ENCODE measurements around the gene NME7.

Gene NME7

DNA sequence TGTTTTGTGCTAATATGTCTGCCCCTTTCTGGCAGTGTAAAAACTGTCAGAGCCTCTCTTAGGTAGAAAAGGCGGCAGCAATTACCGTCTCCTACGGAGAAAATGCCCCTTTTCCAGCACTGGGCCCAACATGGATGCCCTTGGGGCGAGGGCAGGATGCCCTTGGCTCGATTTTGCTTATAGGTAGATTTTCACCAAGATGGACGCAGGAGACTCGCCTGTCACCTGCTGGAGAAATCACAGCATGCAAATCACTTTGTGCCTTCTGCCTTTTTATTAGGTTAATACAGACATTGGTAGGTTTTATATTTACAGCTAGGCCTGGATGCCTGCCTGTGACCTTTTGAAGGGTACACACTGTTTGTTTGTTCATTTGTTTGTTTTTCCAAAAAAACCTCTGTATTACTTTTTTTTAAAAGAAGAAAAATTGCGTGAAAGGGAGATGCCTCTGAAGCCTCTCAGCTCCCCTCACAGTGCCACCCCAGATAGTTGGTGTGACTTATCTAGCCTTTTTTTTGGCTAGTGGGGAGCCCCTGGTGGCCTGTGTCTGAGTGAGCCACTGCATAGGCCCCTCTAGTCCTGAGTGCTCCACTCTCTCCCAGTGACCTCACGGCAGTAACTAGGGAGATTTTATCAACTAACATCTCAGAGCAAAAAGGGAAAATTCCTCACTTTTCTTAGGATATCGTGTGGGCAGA lies 258.6 kb downstream of the NME7 start:
- Histone ChIP-seq H3K4me3 (ENCODE audit: low read depth, low read length) (peak overlapping the region; percentile 100), H3K36me3 (peaks cover 51% of the 10 kb centered on the region), H3K9me3 (no peaks in the 10 kb centered on the region), H3K27me3 (no peaks in the 10 kb centered on the region), H3K4me1 (peaks cover 13% of the 10 kb centered on the region)
- TF ChIP-seq, protein P1, sequence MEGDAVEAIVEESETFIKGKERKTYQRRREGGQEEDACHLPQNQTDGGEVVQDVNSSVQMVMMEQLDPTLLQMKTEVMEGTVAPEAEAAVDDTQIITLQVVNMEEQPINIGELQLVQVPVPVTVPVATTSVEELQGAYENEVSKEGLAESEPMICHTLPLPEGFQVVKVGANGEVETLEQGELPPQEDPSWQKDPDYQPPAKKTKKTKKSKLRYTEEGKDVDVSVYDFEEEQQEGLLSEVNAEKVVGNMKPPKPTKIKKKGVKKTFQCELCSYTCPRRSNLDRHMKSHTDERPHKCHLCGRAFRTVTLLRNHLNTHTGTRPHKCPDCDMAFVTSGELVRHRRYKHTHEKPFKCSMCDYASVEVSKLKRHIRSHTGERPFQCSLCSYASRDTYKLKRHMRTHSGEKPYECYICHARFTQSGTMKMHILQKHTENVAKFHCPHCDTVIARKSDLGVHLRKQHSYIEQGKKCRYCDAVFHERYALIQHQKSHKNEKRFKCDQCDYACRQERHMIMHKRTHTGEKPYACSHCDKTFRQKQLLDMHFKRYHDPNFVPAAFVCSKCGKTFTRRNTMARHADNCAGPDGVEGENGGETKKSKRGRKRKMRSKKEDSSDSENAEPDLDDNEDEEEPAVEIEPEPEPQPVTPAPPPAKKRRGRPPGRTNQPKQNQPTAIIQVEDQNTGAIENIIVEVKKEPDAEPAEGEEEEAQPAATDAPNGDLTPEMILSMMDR (IDR thresholded peaks at IDR 0.05; ENCODE audit: low read depth, low read length) = peak; percentile 65
- DNase-seq = peak; percentile 69

DNA sequence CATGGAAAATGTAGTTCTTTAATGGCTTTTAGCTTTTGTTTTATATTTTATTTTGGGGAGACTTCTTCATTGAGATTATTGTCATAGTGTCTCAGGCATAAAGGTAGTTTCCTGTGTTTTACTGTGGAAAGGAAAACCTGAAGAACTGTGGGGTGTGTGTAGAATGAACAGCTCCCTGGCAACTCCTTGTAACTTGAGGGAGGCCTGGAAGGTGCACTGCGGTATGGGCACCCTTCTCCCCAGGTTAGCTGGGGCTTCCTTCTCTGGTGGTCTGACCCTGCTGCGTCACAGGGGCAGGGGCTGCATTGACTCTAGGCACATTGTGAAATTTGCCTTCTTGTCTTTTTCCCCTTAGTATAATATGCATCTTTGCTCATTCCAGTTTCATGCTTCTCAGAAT lies 259.4 kb downstream of the NME7 start:
- Histone ChIP-seq H3K4me3 (ENCODE audit: low read depth, low read length) (peak overlapping the region; percentile 100), H3K4me1 (peaks cover 18% of the 10 kb centered on the region)
- no peak for DNase-seq

DNA sequence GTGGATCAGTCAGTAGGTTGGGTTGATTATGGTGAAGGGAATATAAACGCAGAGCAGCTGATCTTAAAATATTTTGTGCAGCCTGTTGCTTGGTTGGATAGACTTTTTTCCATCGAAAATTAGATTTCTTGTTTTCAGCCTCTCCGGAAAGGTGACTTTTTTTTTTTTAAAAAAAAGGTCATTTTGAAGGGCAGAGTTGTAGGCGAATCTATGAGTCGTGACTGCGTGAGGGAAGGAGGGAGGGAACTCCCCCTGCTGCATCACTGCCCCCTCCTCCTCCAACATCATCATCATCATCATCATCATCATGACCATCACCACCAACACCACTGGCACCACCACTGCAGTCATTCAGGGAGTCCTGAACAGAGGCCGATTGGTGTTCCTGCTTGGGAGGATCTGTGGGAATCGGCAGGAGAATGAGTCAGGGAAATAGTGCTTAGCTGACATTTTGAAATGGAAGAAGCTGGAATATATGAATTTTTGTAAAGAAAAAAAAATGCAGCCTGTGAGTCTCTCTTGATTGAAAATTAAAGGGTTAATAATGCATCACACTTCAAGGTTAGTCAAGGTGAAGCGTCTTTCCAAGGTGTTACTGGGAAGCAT lies 259.9 kb downstream of the NME7 start:
- H3K36me3 ChIP-seq = peaks cover 37% of the 10 kb centered on the region
- no peak for DNase-seq
- H3K9me3 ChIP-seq = no peaks in the 10 kb centered on the region
- TF ChIP-seq, protein P1 (IDR thresholded peaks at IDR 0.05; ENCODE audit: low read depth, low read length) = no peak
- H3K4me1 ChIP-seq = peaks cover 18% of the 10 kb centered on the region
- peak overlapping the region; percentile 100 for H3K4me3 ChIP-seq (ENCODE audit: low read depth, low read length)
- H3K27me3 ChIP-seq = no peaks in the 10 kb centered on the region

More for the DNA sequence above, 259.4 kb downstream of the NME7 start:
- peaks cover 43% of the 10 kb centered on the region for H3K36me3 ChIP-seq
- H3K9me3 ChIP-seq = no peaks in the 10 kb centered on the region
- TF ChIP-seq, protein P1 (IDR thresholded peaks at IDR 0.05; ENCODE audit: low read depth, low read length) = no peak
- no peaks in the 10 kb centered on the region for H3K27me3 ChIP-seq

DNA sequence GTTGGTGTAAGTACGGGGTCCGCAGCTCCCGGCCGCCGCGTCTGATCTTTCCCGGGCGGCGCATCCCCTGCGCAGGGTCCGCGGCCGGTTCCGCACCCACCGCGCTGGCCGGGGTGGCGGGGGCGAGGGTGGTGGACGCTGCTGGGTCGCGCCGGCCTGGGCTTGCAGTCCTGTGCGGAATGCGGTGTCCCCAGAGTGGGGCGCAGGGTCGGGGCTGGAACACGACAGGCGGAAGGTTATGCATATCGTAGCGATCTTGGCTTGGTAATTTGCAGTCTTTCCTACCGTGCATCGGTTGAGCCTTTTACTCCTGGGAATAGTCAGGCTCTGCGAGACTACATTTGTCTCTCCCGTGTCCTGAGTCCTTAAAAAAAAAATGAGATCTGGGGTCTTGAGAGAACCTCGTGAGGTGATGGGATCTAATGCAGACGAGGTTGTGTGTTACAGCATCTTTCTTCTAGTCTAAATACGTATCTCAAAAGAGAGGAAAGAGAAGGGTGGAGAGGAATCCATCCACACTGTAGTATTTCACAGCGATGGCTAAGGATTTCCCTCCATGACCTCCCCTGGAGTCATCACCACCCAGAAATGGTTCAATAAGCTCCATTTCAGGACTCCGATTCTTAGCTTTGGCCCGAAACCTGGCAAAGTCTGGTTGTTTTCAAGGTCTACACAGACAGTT lies 260.5 kb downstream of the NME7 start:
- peak; percentile 40 for DNase-seq
- H3K4me3 ChIP-seq (ENCODE audit: low read depth, low read length) = peak overlapping the region; percentile 100
- H3K27me3 ChIP-seq = no peaks in the 10 kb centered on the region
- no peaks in the 10 kb centered on the region for H3K9me3 ChIP-seq
- peaks cover 18% of the 10 kb centered on the region for H3K4me1 ChIP-seq
- H3K36me3 ChIP-seq = peaks cover 31% of the 10 kb centered on the region
- TF ChIP-seq, protein P1 (IDR thresholded peaks at IDR 0.05; ENCODE audit: low read depth, low read length) = no peak

DNA sequence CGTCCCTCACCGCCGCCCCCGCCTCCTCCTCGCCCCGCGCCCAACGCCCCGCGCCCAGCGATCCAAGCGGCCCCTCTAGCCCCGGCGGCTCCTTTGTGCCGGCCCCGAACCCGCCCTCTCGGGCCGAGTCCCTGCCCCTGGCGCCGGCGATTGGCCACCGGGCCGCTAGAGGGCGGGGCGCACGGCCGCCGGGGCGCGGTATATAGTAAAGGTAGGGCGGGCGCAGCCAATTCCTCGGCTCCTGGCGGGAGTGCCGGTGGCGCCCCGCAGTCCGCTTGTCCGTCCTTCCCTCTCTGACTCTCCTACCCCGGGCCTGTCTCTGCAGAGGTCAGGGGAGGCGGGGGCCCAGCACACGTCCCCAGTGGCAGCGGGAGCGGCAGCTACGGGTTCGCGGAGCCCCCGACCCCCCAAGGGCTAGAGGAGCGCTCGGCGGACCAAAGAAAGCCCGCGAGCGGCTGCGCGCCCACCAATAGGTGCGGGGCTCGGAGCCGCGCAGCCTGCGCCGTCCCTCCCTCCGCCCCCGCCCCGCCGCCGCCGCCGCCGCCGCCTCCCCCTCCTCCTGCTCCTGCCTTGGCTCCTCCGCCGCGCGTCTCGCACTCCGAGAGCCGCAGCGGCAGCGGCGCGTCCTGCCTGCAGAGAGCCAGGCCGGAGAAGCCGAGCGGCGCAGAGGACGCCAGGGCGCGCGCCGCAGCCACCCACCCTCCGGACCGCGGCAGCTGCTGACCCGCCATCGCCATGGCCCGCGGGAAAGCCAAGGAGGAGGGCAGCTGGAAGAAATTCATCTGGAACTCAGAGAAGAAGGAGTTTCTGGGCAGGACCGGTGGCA lies 261.3 kb downstream of the NME7 start, which contains the start of gene ATP1B1:
TSS of gene ATP1B1 (plus strand) at position 596 of the 826 bp plus-strand sequence. CDS start at position 736, 140 bp downstream.
- Histone ChIP-seq H3K36me3 (peaks cover 24% of the 10 kb centered on the region), H3K9me3 (no peaks in the 10 kb centered on the region), H3K4me1 (peaks cover 19% of the 10 kb centered on the region), H3K4me3 (ENCODE audit: low read depth, low read length) (peak within 1 kb of the TSS; percentile 100), H3K27me3 (no peaks in the 10 kb centered on the region)
- peak; percentile 95 for DNase-seq
- TF ChIP-seq, protein P1 (IDR thresholded peaks at IDR 0.05; ENCODE audit: low read depth, low read length) = peak; percentile 19; the same call in 1 of the 2 replicates
